ENCODE data around the gene ABHD12B. TPM values are rescaled to one million over a fixed set of nuclear protein-coding genes. Genes with fewer than 3 reads are reported as not detected.

ABHD12B gene
- total and polyA plus RNA-seq, 2 of the 13 experiments (the other 11 are each of a cell fraction or from before 2014, with no cell fraction given): not detected

- CTCF ChIA-PET (ENCODE audit: low intra/inter-chr PET ratio, low total read pairs): no interaction called here
Observed at GRCh38 chr14:50953502-50953901, 81.6 kb downstream of the ABHD12B start.

More at GRCh38 chr14:50953502-50953901, 81.6 kb downstream of the ABHD12B start:
- Histone ChIP-seq H2AFZ (ENCODE audit: low read length) (no peak overlapping the region), H3K4me3 (replicated peaks in 1 of 3; ENCODE audit: insufficient read depth in 1 of 3, low read depth in 2 of 3, low read length in 3 of 3) (no peak overlapping the region), H3K9me3 (ENCODE audit: low read length) (no peaks in the 10 kb centered on the region), H3K4me1 (ENCODE audit: insufficient read depth, low read length) (peaks cover 10% of the 10 kb centered on the region), H3K9ac (ENCODE audit: insufficient read depth, low read depth, low read length) (no peak overlapping the region), H4K20me1 (ENCODE audit: insufficient read depth, low read length) (no peaks in the 10 kb centered on the region), H3K36me3 (replicated peaks in 1 of 2; ENCODE audit: control insufficient read depth in 1 of 2, insufficient read depth in 2 of 2, low read length in 2 of 2) (no peaks in the 10 kb centered on the region), H3K27me3 (ENCODE audit: control insufficient read depth in 1 of 2, insufficient read depth in 2 of 2, low read length in 2 of 2) (no peaks in the 10 kb centered on the region), H3K79me2 (ENCODE audit: insufficient read depth, low read length) (no peaks in the 10 kb centered on the region), H3K4me2 (ENCODE audit: low read depth, low read length) (no peak overlapping the region), H3K27ac (ENCODE audit: extremely low read length, insufficient read depth, low read length) (no peak overlapping the region)
- 69% methylated on average over 1 of the region's 1 CpG for WGBS (ENCODE audit: low lambda C conversion rate)
- intact Hi-C loops (cut with micrococcal nuclease; ENCODE audit: unreplicated experiment): loop anchor here (10.0 kb wide), 2 partner anchors 141 to 261 kb away; partner anchors contain the start of gene TRIM9
- no TSS peak for BruUV-seq (replicated peaks)
- in situ Hi-C loops (cut with HindIII; ENCODE audit: extremely low pct_ligation_motif_present, low pct_unique_long_range_greater_than_20kb): no loop called here
- TF ChIP-seq RARG (CRISPR knock-in tag; IDR thresholded peaks at IDR 0.05; ENCODE audit: low read depth) (no peak), ZNF282 (IDR thresholded peaks at IDR 0.05; ENCODE audit: partially characterized antibody) (no peak), CHCHD3 (CRISPR knock-in tag; IDR thresholded peaks at IDR 0.05) (no peak), TSC22D2 (CRISPR knock-in tag; IDR thresholded peaks at IDR 0.05; ENCODE audit: borderline replicate concordance) (no peak), PAX8 (CRISPR knock-in tag; IDR thresholded peaks at IDR 0.05; ENCODE audit: borderline replicate concordance) (no peak), HDAC1 (CRISPR knock-in tag; IDR thresholded peaks at IDR 0.05) (no peak), DPF2 (CRISPR knock-in tag; IDR thresholded peaks at IDR 0.05; ENCODE audit: borderline replicate concordance, low read depth) (no peak), TMF1 (CRISPR knock-in tag; IDR thresholded peaks at IDR 0.05; ENCODE audit: low read depth) (no peak), ZNF10 (CRISPR knock-in tag; IDR thresholded peaks at IDR 0.05; ENCODE audit: borderline replicate concordance, low read depth) (no peak), ZC3H13 (CRISPR knock-in tag; IDR thresholded peaks at IDR 0.05) (no peak), PPARG (CRISPR knock-in tag; conservative IDR thresholded peaks at IDR 0.05) (no peak)
- POLR2A ChIA-PET: no interaction called here
- ATAC-seq: no peak
- FAIRE-seq: no peak
- no peak for DNase-seq (ENCODE audit: low spot score)

Small RNA genes within 50 kb of the gene (small RNA-seq; reads per million reads assigned to genes)
- 0 reads per million in 3 experiments for gene RF00593 (ENCODE audit: insufficient read depth in 2 of 3, insufficient read length in 3 of 3, low read depth in 2 of 3, low replicate concordance in 1 of 3)

Other genes with a start within 250 kb of the ABHD12B start
- gene SAV1, start 203.7 kb upstream of the ABHD12B start, total RNA-seq (2016; rRNA removed; fragmentation: Illumina TruSeq; extraction: Trizol): 8.1 and 8.2 TPM in 2 replicates
- gene SAV1, start 203.7 kb upstream of the ABHD12B start, polyA plus RNA-seq (2011; rRNA removed): 6.2 and 7.3 TPM in 2 replicates
- gene NIN, start 40.9 kb upstream of the ABHD12B start, total RNA-seq (2016; rRNA removed; fragmentation: Illumina TruSeq; extraction: Trizol): 9.7 and 11.6 TPM in 2 replicates
- 2.5 and 2.8 TPM in 2 replicates for gene NIN, start 40.9 kb upstream of the ABHD12B start, polyA plus RNA-seq (2011; rRNA removed)
- 110 and 138 TPM in 2 replicates for gene PYGL, start 72.4 kb downstream of the ABHD12B start, total RNA-seq (2016; rRNA removed; fragmentation: Illumina TruSeq; extraction: Trizol)
- 93.4 and 98.4 TPM in 2 replicates for gene PYGL, start 72.4 kb downstream of the ABHD12B start, polyA plus RNA-seq (2011; rRNA removed)
- 0.04 TPM in 1 of 2 replicates, not detected in the other for gene TRIM9, start 223.1 kb downstream of the ABHD12B start, total RNA-seq (2016; rRNA removed; fragmentation: Illumina TruSeq; extraction: Trizol)
- 0.07 and 0.34 TPM in 2 replicates for gene TRIM9, start 223.1 kb downstream of the ABHD12B start, polyA plus RNA-seq (2011; rRNA removed)